ENCODE data around the gene HIP1. TPM values are rescaled to one million over a fixed set of nuclear protein-coding genes. Genes with fewer than 3 reads are reported as not detected.

The HIP1 gene
- total and polyA plus RNA-seq, 4 donors, result 10.2 to 51.2 (median 28.6) TPM

- H3K4me1 ChIP-seq (ENCODE audit: control insufficient read depth in 5 of 5, insufficient read depth in 5 of 5, low read length in 5 of 5), result peaks cover 0 to 17% (median 0%) of the 10 kb centered on the region in 5 donors
- no peak overlapping the region for H3K27ac ChIP-seq (ENCODE audit: low read depth in 1 of 2, low read length in 1 of 2)
- DNase-seq (no peak), ATAC-seq (ENCODE audit: insufficient read depth, low FRiP score) (no peak)
- no peak overlapping the region for H3K9ac ChIP-seq (ENCODE audit: insufficient read depth in 1 of 2, low read length in 2 of 2)
- H3K9me3 ChIP-seq (ENCODE audit: control insufficient read depth in 4 of 4, insufficient read depth in 3 of 4, low read length in 3 of 4), result peaks cover 0 to 5% (median 0%) of the 10 kb centered on the region in 4 donors
- H3K27me3 ChIP-seq (ENCODE audit: control insufficient read depth in 3 of 3, insufficient read depth in 3 of 3, low read length in 2 of 3), result no peaks in the 10 kb centered on the region
- 88 to 92% methylated on average over 9 of the region's 9 CpGs for WGBS, 2 donors
- no peak overlapping the region for H3K4me3 ChIP-seq
- peaks cover 0 to 4% (median 0%) of the 10 kb centered on the region in 4 donors for H3K36me3 ChIP-seq (ENCODE audit: control insufficient read depth in 4 of 4, insufficient read depth in 4 of 4, low read length in 4 of 4)
- TF ChIP-seq CTCF (IDR thresholded peaks at IDR 0.05; ENCODE audit: control extremely low read depth, extremely low read depth), result no peak
These were observed 92.1 kb downstream of the HIP1 start for GRCh38 chr7:75646571-75647102.

- DNase-seq (no peak), ATAC-seq (ENCODE audit: insufficient read depth, low FRiP score) (no peak)
- Histone ChIP-seq H3K27ac (ENCODE audit: low read depth in 1 of 2, low read length in 1 of 2) (no peak overlapping the region), H3K4me1 (ENCODE audit: control insufficient read depth in 5 of 5, insufficient read depth in 5 of 5, low read length in 5 of 5) (peaks cover 0 to 11% (median 0%) of the 10 kb centered on the region in 5 donors), H3K4me3 (no peak overlapping the region), H3K9ac (ENCODE audit: insufficient read depth in 1 of 2, low read length in 2 of 2) (no peak overlapping the region), H3K27me3 (ENCODE audit: control insufficient read depth in 3 of 3, insufficient read depth in 3 of 3, low read length in 2 of 3) (no peaks in the 10 kb centered on the region), H3K36me3 (ENCODE audit: control insufficient read depth in 4 of 4, insufficient read depth in 4 of 4, low read length in 4 of 4) (peaks cover 0 to 4% (median 0%) of the 10 kb centered on the region in 4 donors), H3K9me3 (ENCODE audit: control insufficient read depth in 4 of 4, insufficient read depth in 3 of 4, low read length in 3 of 4) (peaks cover 0 to 5% (median 0%) of the 10 kb centered on the region in 4 donors)
- WGBS, 2 donors, result 97 to 98% methylated on average over 2 of the region's 2 CpGs
- no peak for TF ChIP-seq CTCF (IDR thresholded peaks at IDR 0.05; ENCODE audit: control extremely low read depth, extremely low read depth)
These were observed 93.2 kb downstream of the HIP1 start for GRCh38 chr7:75645570-75645969.

GRCh38 chr7:75644589-75644988 lies 94.2 kb downstream of the HIP1 start:
- Histone ChIP-seq H3K9ac (ENCODE audit: insufficient read depth in 1 of 2, low read length in 2 of 2) (no peak overlapping the region), H3K27ac (ENCODE audit: low read depth in 1 of 2, low read length in 1 of 2) (no peak overlapping the region), H3K4me1 (ENCODE audit: control insufficient read depth in 5 of 5, insufficient read depth in 5 of 5, low read length in 5 of 5) (peaks cover 0 to 9% (median 0%) of the 10 kb centered on the region in 5 donors), H3K36me3 (ENCODE audit: control insufficient read depth in 4 of 4, insufficient read depth in 4 of 4, low read length in 4 of 4) (peaks cover 0 to 4% (median 0%) of the 10 kb centered on the region in 4 donors), H3K9me3 (ENCODE audit: control insufficient read depth in 4 of 4, insufficient read depth in 3 of 4, low read length in 3 of 4) (peaks cover 0 to 5% (median 0%) of the 10 kb centered on the region in 4 donors), H3K27me3 (ENCODE audit: control insufficient read depth in 3 of 3, insufficient read depth in 3 of 3, low read length in 2 of 3) (no peaks in the 10 kb centered on the region), H3K4me3 (no peak overlapping the region)
- DNase-seq (peak in 1 of 3 donors; percentile 21), ATAC-seq (ENCODE audit: insufficient read depth, low FRiP score) (no peak)
- no peak for TF ChIP-seq CTCF (IDR thresholded peaks at IDR 0.05; ENCODE audit: control extremely low read depth, extremely low read depth)
- whole genome bisulfite sequencing, 2 donors, result 83 to 87% methylated on average over 5 of the region's 5 CpGs
